IMR-90 (cell line): ENCODE data around the gene SAMD4B. TPM values are rescaled to one million over a fixed set of nuclear protein-coding genes. Genes with fewer than 3 reads are reported as not detected.

Experiments used
- ATAC-seq: fragments of 200-7000 bp; cut with Tn5 transposase; 2 replicates; pipeline ENCODE4 v1.9.1; 2020; ENCODE audit warnings: low read depth, mild to moderate bottlenecking, moderate library complexity
- BruUV-seq: library from RNA; stranded (reverse); fragments of 400-500 nt; replicated peaks from 2 replicates; lab custom pipeline; 2021; lab: Mats Ljungman, UMichigan
- CTCF ChIA-PET: fragments of 300-600 bp; formaldehyde crosslinking; extraction: SDS; loops from one replicate; lab custom pipeline; 2021; ENCODE audit warnings: antibody characterized with exemption; lab: Yijun Ruan, JAX
- POLR2A ChIA-PET: fragments of 300-600 bp; sonication (Branson Sonifier 250); formaldehyde crosslinking; loops from one replicate; lab custom pipeline; 2022; ENCODE audit warnings: antibody characterized with exemption; ENCODE audit not compliant: unreplicated experiment; lab: Charles Lee
- DNase-seq: peaks from one replicate; pipeline ENCODE4 v3.0.0; 2013
- H2AFZ ChIP-seq: replicated peaks from 2 replicates; pipeline ENCODE3; 2013; ENCODE audit warnings: low read length, mild to moderate bottlenecking; ENCODE audit not compliant: poor library complexity
- H2AK5ac ChIP-seq: 2 replicates; pipeline ENCODE4 v1.6.1; 2013; ENCODE audit warnings: low read depth, low read length, inconsistent platforms
- H2AK9ac ChIP-seq: replicated peaks from 2 replicates; pipeline ENCODE3; 2013; ENCODE audit warnings: mild to moderate bottlenecking, low read depth, low read length, moderate library complexity; ENCODE audit not compliant: poor library complexity
- H2BK120ac ChIP-seq: 2 replicates; pipeline ENCODE4 v1.6.1; 2013; ENCODE audit warnings: low read depth, low read length, inconsistent platforms
- H2BK15ac ChIP-seq: 3 replicates; pipeline ENCODE4 v1.6.1; 2013; ENCODE audit warnings: low read depth, low read length, inconsistent platforms
- H2BK20ac ChIP-seq: 2 replicates; pipeline ENCODE4 v1.6.1; 2013; ENCODE audit warnings: low read depth, mild to moderate bottlenecking, inconsistent platforms, low read length, moderate library complexity
- H2BK5ac ChIP-seq: 2 replicates; pipeline ENCODE4 v1.6.1; 2013; ENCODE audit warnings: mild to moderate bottlenecking, low read depth, low read length, inconsistent platforms; ENCODE audit not compliant: poor library complexity, severe bottlenecking
- H3K14ac ChIP-seq: replicated peaks from 2 replicates; pipeline ENCODE4 v1.6.1; 2013; ENCODE audit warnings: low read depth, low read length, inconsistent platforms
- H3K18ac ChIP-seq: 2 replicates; pipeline ENCODE4 v1.6.1; 2013; ENCODE audit warnings: low read depth, low read length, control low read depth
- H3K23ac ChIP-seq: 2 replicates; pipeline ENCODE4 v1.6.1; 2013; ENCODE audit warnings: low read depth, low read length, inconsistent platforms
- H3K27ac ChIP-seq: 2 replicates; pipeline ENCODE4 v1.5.1; 2013; ENCODE audit warnings: mild to moderate bottlenecking, control low read depth, low read length; ENCODE audit not compliant: insufficient read depth
- H3K27me3 ChIP-seq: 2 replicates; pipeline ENCODE4 v1.6.1; 2013; ENCODE audit warnings: low read length; ENCODE audit not compliant: control insufficient read depth, insufficient read depth
- H3K36me3 ChIP-seq: 2 replicates; pipeline ENCODE4 v1.6.1; 2013; ENCODE audit warnings: low read length, mixed read lengths; ENCODE audit not compliant: control insufficient read depth, insufficient read depth
- H3K4ac ChIP-seq: 2 replicates; pipeline ENCODE4 v1.6.1; 2013; ENCODE audit warnings: low read depth, low read length, inconsistent platforms
- H3K4me1 ChIP-seq: 2 replicates; pipeline ENCODE4 v1.6.1; 2013; ENCODE audit warnings: low read length, mixed read lengths; ENCODE audit not compliant: control insufficient read depth, insufficient read depth
- H3K4me2 ChIP-seq: 2 replicates; pipeline ENCODE4 v1.6.1; 2013; ENCODE audit warnings: low read depth, mild to moderate bottlenecking, control low read depth, low read length, moderate library complexity
- H3K4me3 ChIP-seq: 2 replicates; pipeline ENCODE4 v1.5.1; 2013; ENCODE audit warnings: low read depth, mild to moderate bottlenecking, control low read depth, low read length, moderate library complexity; ENCODE audit not compliant: insufficient read depth
- H3K56ac ChIP-seq: 2 replicates; pipeline ENCODE4 v1.6.1; 2013; ENCODE audit warnings: low read length, inconsistent platforms; ENCODE audit not compliant: insufficient read depth; ENCODE audit errors: extremely low read depth
- H3K79me1 ChIP-seq, 2 experiments: 2 replicates each; pipeline ENCODE4 v1.6.1; 2013; ENCODE audit warnings: low read length in 2 of 2, inconsistent platforms in 1 of 2, low read depth in 1 of 2
- H3K9ac ChIP-seq: 2 replicates; pipeline ENCODE4 v1.6.1; 2013; ENCODE audit warnings: low read depth, low read length, control low read depth
- H3K9me1 ChIP-seq: 2 replicates; pipeline ENCODE4 v1.6.1; 2013; ENCODE audit warnings: low read length, inconsistent platforms; ENCODE audit not compliant: insufficient read depth
- H3K9me3 ChIP-seq: 2 replicates; pipeline ENCODE4 v1.6.1; 2013; ENCODE audit warnings: low read length; ENCODE audit not compliant: control insufficient read depth, insufficient read depth
- H4K20me1 ChIP-seq: 2 replicates; pipeline ENCODE4 v1.6.1; 2013; ENCODE audit warnings: low read length, inconsistent platforms; ENCODE audit not compliant: insufficient read depth
- H4K5ac ChIP-seq: 2 replicates; pipeline ENCODE4 v1.6.1; 2013; ENCODE audit warnings: mild to moderate bottlenecking, low read depth, low read length, control low read depth
- H4K8ac ChIP-seq, 2 experiments: 2 replicates each; pipeline ENCODE4 v1.6.1; 2013; ENCODE audit warnings: low read depth in 2 of 2, low read length in 2 of 2, control low read depth in 1 of 2, inconsistent platforms in 1 of 2
- H4K91ac ChIP-seq: 2 replicates; pipeline ENCODE4 v1.6.1; 2013; ENCODE audit warnings: low read depth, low read length, inconsistent platforms; ENCODE audit not compliant: insufficient read depth
- CEBPB ChIP-seq: IDR thresholded peaks from 2 replicates; pipeline ENCODE4 v1.6.1; 2012; ENCODE audit warnings: low read depth, low read length, improper control_type of control experiment
- CHD1 ChIP-seq: IDR thresholded peaks from 2 replicates; pipeline ENCODE4 v1.6.1; 2012; ENCODE audit warnings: low read depth, low read length, improper control_type of control experiment
- FOS ChIP-seq: fragments of 150-350 bp; IDR thresholded peaks from 2 replicates; pipeline ENCODE4 v1.6.1; 2016; ENCODE audit warnings: low read depth, low read length
- MAFK ChIP-seq: IDR thresholded peaks from 2 replicates; pipeline ENCODE4 v1.6.1; 2012; ENCODE audit warnings: low read depth, low read length, improper control_type of control experiment
- MAZ ChIP-seq: IDR thresholded peaks from 2 replicates; pipeline ENCODE4 v1.6.1; 2012; ENCODE audit warnings: low read depth, mild to moderate bottlenecking, low read length, improper control_type of control experiment, moderate library complexity, borderline replicate concordance
- MXI1 ChIP-seq: IDR thresholded peaks from 2 replicates; pipeline ENCODE4 v1.6.1; 2012; ENCODE audit warnings: low read depth, mild to moderate bottlenecking, low read length, moderate library complexity, borderline replicate concordance
- NFE2L2 ChIP-seq: fragments of 150-350 bp; IDR thresholded peaks from 2 replicates; pipeline ENCODE4 v1.6.1; 2016; ENCODE audit warnings: low read depth, mild to moderate bottlenecking, low read length
- RAD21 ChIP-seq: IDR thresholded peaks from 2 replicates; pipeline ENCODE4 v1.6.1; 2012; ENCODE audit warnings: low read length, improper control_type of control experiment
- RCOR1 ChIP-seq: IDR thresholded peaks from 2 replicates; pipeline ENCODE4 v1.6.1; 2012; ENCODE audit warnings: mild to moderate bottlenecking, low read length, improper control_type of control experiment; ENCODE audit not compliant: insufficient replicate concordance
- RFX5 ChIP-seq: IDR thresholded peaks from 2 replicates; pipeline ENCODE4 v1.8.0; 2012; ENCODE audit warnings: low read depth, mild to moderate bottlenecking, low read length, moderate library complexity
- SMC3 ChIP-seq: fragments of 150-350 bp; IDR thresholded peaks from 2 replicates; pipeline ENCODE4 v1.6.1; 2016; ENCODE audit warnings: low read depth, mild to moderate bottlenecking, antibody characterized with exemption, low read length, moderate library complexity
- WGBS, 2 experiments: methylation state at CpG; one replicate each; pipeline versions ENCODE4 v1.1.5 to v1.1.7; 2013; ENCODE audit warnings: missing lambda C conversion rate in 2 of 2; ENCODE audit not compliant: insufficient read length in 1 of 2; ENCODE audit errors: extremely low coverage in 2 of 2; 5-methylcytosine and 5-hydroxymethylcytosine counted together
- dilution Hi-C: fragments of 300-500 bp; cut with HindIII; formaldehyde crosslinking; loops from one replicate; pipeline ENCODE4 v1.14.3; 2018; ENCODE audit warnings: low sequenced_read_pairs; ENCODE audit not compliant: unreplicated experiment
- in situ Hi-C: fragments of 300-500 bp; cut with MboI; formaldehyde crosslinking; loops from 3 replicates; pipeline ENCODE4 v1.14.3; 2019; ENCODE audit warnings: low sequenced_read_pairs, inconsistent platforms, mixed read lengths
- intact Hi-C: fragments of 100-400 bp; cut with micrococcal nuclease; formaldehyde crosslinking; loops from 2 replicates; pipeline ENCODE4 v1.10.0; 2022
- polyA plus RNA-seq, 3 experiments: library from polyadenylated mRNA; depleted of rRNA; stranded (reverse); fragments of >200 nt; gene quantifications; 2 replicates each; pipeline ENCODE4 v1.2.3, GENCODE V29; 2012; ENCODE audit warnings: low replicate concordance in 1 of 3
- total RNA-seq: library from RNA; depleted of rRNA; stranded (reverse); fragments of >200 nt; gene quantifications from 2 replicates; pipeline ENCODE4 v1.2.3, GENCODE V29; 2012
- TF ChIP-seq, protein P1 (sequence below): fragments of 150-350 bp; IDR thresholded peaks from 2 replicates; pipeline ENCODE4 v1.6.1; 2016; ENCODE audit warnings: low read depth, mild to moderate bottlenecking, low read length, moderate library complexity, borderline replicate concordance
- TF ChIP-seq, protein P2 (sequence below): conservative IDR thresholded peaks from 2 replicates; pipeline ENCODE4 v1.5.1; 2012; ENCODE audit warnings: mild to moderate bottlenecking, low read depth, low read length, improper control_type of control experiment

SAMD4B gene
- total and polyA plus RNA-seq, 2 of the 4 experiments (the other 2 are of a cell fraction), result 18.3 to 97.2 TPM

GRCh38 chr19:39314016-39314728, 28.0 kb upstream of the SAMD4B start:
- H4K20me1 ChIP-seq, result no peaks in the 10 kb centered on the region; the same call in 1 of the 2 replicates
- intact Hi-C loops, result no loop called here
- POLR2A ChIA-PET, result no interaction called here
- H3K9me1 ChIP-seq, result no peaks in the 10 kb centered on the region
- H3K9me3 ChIP-seq, result no peaks in the 10 kb centered on the region
- BruUV-seq, result no TSS peak
- H3K4me1 ChIP-seq, result no peaks in the 10 kb centered on the region
- no peak overlapping the region for H2AK9ac ChIP-seq
- dilution Hi-C loops, result no loop called here
- H3K79me1 ChIP-seq, result no peaks in the 10 kb centered on the region
- DNase-seq (no peak), ATAC-seq (no peak)
- no peak overlapping the region for H3K56ac ChIP-seq
- no peak overlapping the region for H2BK120ac ChIP-seq
- no peak overlapping the region for H4K8ac ChIP-seq
- CTCF ChIA-PET, result no interaction called here
- H2AFZ ChIP-seq, result no peak overlapping the region
- no peak overlapping the region for H2BK15ac ChIP-seq
- H4K5ac ChIP-seq, result no peak overlapping the region
- H4K91ac ChIP-seq, result no peak overlapping the region
- in situ Hi-C loops, result no loop called here
- no peak overlapping the region for H3K9ac ChIP-seq
- no peak overlapping the region for H3K23ac ChIP-seq
- H3K27ac ChIP-seq, result no peak overlapping the region
- no peak overlapping the region for H2BK5ac ChIP-seq
- H3K14ac ChIP-seq, result no peak overlapping the region
- H3K36me3 ChIP-seq, result no peaks in the 10 kb centered on the region
- TF ChIP-seq CHD1 (no peak), RAD21 (no peak), MAFK (no peak), MAZ (no peak), CEBPB (no peak), NFE2L2 (no peak), RCOR1 (no peak), FOS (no peak), MXI1 (no peak), RFX5 (no peak), SMC3 (no peak)
- TF ChIP-seq, protein P1, sequence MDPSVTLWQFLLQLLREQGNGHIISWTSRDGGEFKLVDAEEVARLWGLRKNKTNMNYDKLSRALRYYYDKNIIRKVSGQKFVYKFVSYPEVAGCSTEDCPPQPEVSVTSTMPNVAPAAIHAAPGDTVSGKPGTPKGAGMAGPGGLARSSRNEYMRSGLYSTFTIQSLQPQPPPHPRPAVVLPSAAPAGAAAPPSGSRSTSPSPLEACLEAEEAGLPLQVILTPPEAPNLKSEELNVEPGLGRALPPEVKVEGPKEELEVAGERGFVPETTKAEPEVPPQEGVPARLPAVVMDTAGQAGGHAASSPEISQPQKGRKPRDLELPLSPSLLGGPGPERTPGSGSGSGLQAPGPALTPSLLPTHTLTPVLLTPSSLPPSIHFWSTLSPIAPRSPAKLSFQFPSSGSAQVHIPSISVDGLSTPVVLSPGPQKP, result no peak
- TF ChIP-seq, protein P2, sequence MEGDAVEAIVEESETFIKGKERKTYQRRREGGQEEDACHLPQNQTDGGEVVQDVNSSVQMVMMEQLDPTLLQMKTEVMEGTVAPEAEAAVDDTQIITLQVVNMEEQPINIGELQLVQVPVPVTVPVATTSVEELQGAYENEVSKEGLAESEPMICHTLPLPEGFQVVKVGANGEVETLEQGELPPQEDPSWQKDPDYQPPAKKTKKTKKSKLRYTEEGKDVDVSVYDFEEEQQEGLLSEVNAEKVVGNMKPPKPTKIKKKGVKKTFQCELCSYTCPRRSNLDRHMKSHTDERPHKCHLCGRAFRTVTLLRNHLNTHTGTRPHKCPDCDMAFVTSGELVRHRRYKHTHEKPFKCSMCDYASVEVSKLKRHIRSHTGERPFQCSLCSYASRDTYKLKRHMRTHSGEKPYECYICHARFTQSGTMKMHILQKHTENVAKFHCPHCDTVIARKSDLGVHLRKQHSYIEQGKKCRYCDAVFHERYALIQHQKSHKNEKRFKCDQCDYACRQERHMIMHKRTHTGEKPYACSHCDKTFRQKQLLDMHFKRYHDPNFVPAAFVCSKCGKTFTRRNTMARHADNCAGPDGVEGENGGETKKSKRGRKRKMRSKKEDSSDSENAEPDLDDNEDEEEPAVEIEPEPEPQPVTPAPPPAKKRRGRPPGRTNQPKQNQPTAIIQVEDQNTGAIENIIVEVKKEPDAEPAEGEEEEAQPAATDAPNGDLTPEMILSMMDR, result no peak
- no peak overlapping the region for H3K4me2 ChIP-seq
- 95% methylated on average over 49 of the region's 64 CpGs; no CpG with 5 or more reads in 1 of the 2 experiments for WGBS, 2 experiments
- H3K4me3 ChIP-seq, result no peak overlapping the region
- no peak overlapping the region for H2BK20ac ChIP-seq
- H3K18ac ChIP-seq, result no peak overlapping the region
- H2AK5ac ChIP-seq, result no peak overlapping the region
- peaks cover 8% of the 10 kb centered on the region for H3K27me3 ChIP-seq
- no peak overlapping the region for H3K4ac ChIP-seq
